ENCODE data around the gene RAP1GDS1. TPM values are rescaled to one million over a fixed set of nuclear protein-coding genes. Genes with fewer than 3 reads are reported as not detected.
A peak's percentile ranks its signal among the peaks of the same experiment; 100 is the strongest.

Gene RAP1GDS1
- total RNA-seq, 1 donor from 2014 or later: 64.5 TPM

GRCh38 chr4:98310867-98311266, 49.7 kb downstream of the RAP1GDS1 start:
- TF ChIP-seq CTCF (IDR thresholded peaks at IDR 0.05; ENCODE audit: insufficient read depth, low read depth, low read length) (no peak), EZH2 (IDR thresholded peaks at IDR 0.05; ENCODE audit: insufficient read depth, low read length) (no peak)
- Histone ChIP-seq H3K27me3 (ENCODE audit: insufficient read depth, low read length) (no peaks in the 10 kb centered on the region), H2AFZ (ENCODE audit: low read depth, low read length) (no peak overlapping the region), H3K4me3 (ENCODE audit: insufficient read depth, low read depth, low read length) (no peak overlapping the region), H3K79me2 (ENCODE audit: insufficient read depth, low read length) (peaks cover 62% of the 10 kb centered on the region), H3K4me2 (ENCODE audit: low read length) (no peak overlapping the region), H3K36me3 (ENCODE audit: insufficient read depth, low read length) (no peaks in the 10 kb centered on the region), H3K9ac (ENCODE audit: low read length) (no peak overlapping the region), H3K27ac (ENCODE audit: low read depth, low read length) (no peak overlapping the region), H4K20me1 (ENCODE audit: insufficient read depth, low read length) (peaks cover 17% of the 10 kb centered on the region), H3K4me1 (ENCODE audit: insufficient read depth, low read length) (peaks cover 3% of the 10 kb centered on the region), H3K9me3 (ENCODE audit: insufficient read depth, low read depth, low read length) (no peaks in the 10 kb centered on the region)
- Mint-ChIP-seq H3K4me1 (ENCODE audit: low read depth, unreplicated experiment) (peaks cover 2% of the 10 kb centered on the region), H3K27me3 (ENCODE audit: low read depth, unreplicated experiment) (no peaks in the 10 kb centered on the region), H3K9me3 (ENCODE audit: unreplicated experiment) (no peaks in the 10 kb centered on the region), H3K4me3 (ENCODE audit: unreplicated experiment) (no peak overlapping the region), H3K36me3 (ENCODE audit: low read depth, unreplicated experiment) (peaks cover 3% of the 10 kb centered on the region), H3K27ac (ENCODE audit: unreplicated experiment) (no peak overlapping the region)
- DNase-seq (ENCODE audit: low read depth) (no peak), FAIRE-seq (no peak)

GRCh38 chr4:98311656-98312055, 50.5 kb downstream of the RAP1GDS1 start:
- Mint-ChIP-seq H3K4me3 (ENCODE audit: unreplicated experiment) (no peak overlapping the region), H3K9me3 (ENCODE audit: unreplicated experiment) (no peaks in the 10 kb centered on the region), H3K27ac (ENCODE audit: unreplicated experiment) (no peak overlapping the region), H3K36me3 (ENCODE audit: low read depth, unreplicated experiment) (peaks cover 3% of the 10 kb centered on the region), H3K27me3 (ENCODE audit: low read depth, unreplicated experiment) (no peaks in the 10 kb centered on the region), H3K4me1 (ENCODE audit: low read depth, unreplicated experiment) (peaks cover 2% of the 10 kb centered on the region)
- Histone ChIP-seq H3K27ac (ENCODE audit: low read depth, low read length) (no peak overlapping the region), H3K4me3 (ENCODE audit: insufficient read depth, low read depth, low read length) (no peak overlapping the region), H3K9ac (ENCODE audit: low read length) (no peak overlapping the region), H2AFZ (ENCODE audit: low read depth, low read length) (no peak overlapping the region), H3K36me3 (ENCODE audit: insufficient read depth, low read length) (no peaks in the 10 kb centered on the region), H3K27me3 (ENCODE audit: insufficient read depth, low read length) (no peaks in the 10 kb centered on the region), H4K20me1 (ENCODE audit: insufficient read depth, low read length) (peaks cover 17% of the 10 kb centered on the region), H3K4me2 (ENCODE audit: low read length) (no peak overlapping the region), H3K4me1 (ENCODE audit: insufficient read depth, low read length) (peaks cover 3% of the 10 kb centered on the region), H3K9me3 (ENCODE audit: insufficient read depth, low read depth, low read length) (no peaks in the 10 kb centered on the region), H3K79me2 (ENCODE audit: insufficient read depth, low read length) (peaks cover 61% of the 10 kb centered on the region)
- TF ChIP-seq CTCF (IDR thresholded peaks at IDR 0.05; ENCODE audit: insufficient read depth, low read depth, low read length): no peak
- TF ChIP-seq EZH2 (IDR thresholded peaks at IDR 0.05; ENCODE audit: insufficient read depth, low read length): no peak
- FAIRE-seq (no peak), DNase-seq (ENCODE audit: low read depth) (no peak)

GRCh38 chr4:98314791-98315565, 53.8 kb downstream of the RAP1GDS1 start:
- H3K79me2 ChIP-seq (ENCODE audit: insufficient read depth, low read length): peaks cover 63% of the 10 kb centered on the region

More at GRCh38 chr4:98314791-98315565, 53.8 kb downstream of the RAP1GDS1 start:
- Histone ChIP-seq H3K9ac (ENCODE audit: low read length) (peak overlapping the region; percentile 5), H3K36me3 (ENCODE audit: insufficient read depth, low read length) (peaks cover 3% of the 10 kb centered on the region), H4K20me1 (ENCODE audit: insufficient read depth, low read length) (peaks cover 13% of the 10 kb centered on the region), H3K27ac (ENCODE audit: low read depth, low read length) (peak overlapping the region; percentile 13), H3K4me1 (ENCODE audit: insufficient read depth, low read length) (peaks cover 3% of the 10 kb centered on the region), H3K4me2 (ENCODE audit: low read length) (peak overlapping the region; percentile 43), H2AFZ (ENCODE audit: low read depth, low read length) (no peak overlapping the region), H3K4me3 (ENCODE audit: insufficient read depth, low read depth, low read length) (no peak overlapping the region), H3K27me3 (ENCODE audit: insufficient read depth, low read length) (no peaks in the 10 kb centered on the region), H3K9me3 (ENCODE audit: insufficient read depth, low read depth, low read length) (no peaks in the 10 kb centered on the region)
- FAIRE-seq: no peak
- no peak for TF ChIP-seq EZH2 (IDR thresholded peaks at IDR 0.05; ENCODE audit: insufficient read depth, low read length)
- TF ChIP-seq CTCF (IDR thresholded peaks at IDR 0.05; ENCODE audit: insufficient read depth, low read depth, low read length): no peak
- H3K36me3 Mint-ChIP-seq (ENCODE audit: low read depth, unreplicated experiment): peaks cover 6% of the 10 kb centered on the region
- peaks cover 2% of the 10 kb centered on the region for H3K4me1 Mint-ChIP-seq (ENCODE audit: low read depth, unreplicated experiment)
- H3K9me3 Mint-ChIP-seq (ENCODE audit: unreplicated experiment): no peaks in the 10 kb centered on the region
- no peaks in the 10 kb centered on the region for H3K27me3 Mint-ChIP-seq (ENCODE audit: low read depth, unreplicated experiment)
- peak; percentile 46 for DNase-seq (ENCODE audit: low read depth)
- no peak overlapping the region for H3K4me3 Mint-ChIP-seq (ENCODE audit: unreplicated experiment)
- H3K27ac Mint-ChIP-seq (ENCODE audit: unreplicated experiment): no peak overlapping the region

Data from astrocyte (in vitro differentiated cells and primary cell).